Thoracic aorta (tissue), 2 donors: Measurements from ENCODE around the gene UTY. TPM values are rescaled to one million over a fixed set of nuclear protein-coding genes. Genes with fewer than 3 reads are reported as not detected.

ENCODE experiments used
- ATAC-seq: fragments of 150-250 bp; one replicate; pipeline ENCODE4 v1.8.0; 2017; ENCODE audit warnings: low read depth; ENCODE audit not compliant: insufficient number of reproducible peaks, low FRiP score
- DNase-seq: peaks from one replicate; pipeline ENCODE4 v3.0.0-alpha.2; 2020; ENCODE audit warnings: low spot score
- H3K27ac ChIP-seq, 2 donors: fragments of 200-600 bp; sonication (generic); 1 replicate in 1 of 2; 2 replicates in 1 of 2; pipeline ENCODE4 v1.5.1; 2016; ENCODE audit warnings: mild to moderate bottlenecking in 2 of 2, moderate library complexity in 2 of 2
- H3K27me3 ChIP-seq: fragments of 200-600 bp; sonication (generic); replicated peaks from 2 replicates; pipeline ENCODE4 v1.6.0; 2016; ENCODE audit warnings: mild to moderate bottlenecking; ENCODE audit not compliant: insufficient read depth
- H3K36me3 ChIP-seq: fragments of 200-600 bp; sonication (generic); one replicate; pipeline ENCODE4 v1.5.1; 2016
- H3K4me1 ChIP-seq, 2 donors: fragments of 200-600 bp; sonication (generic); 1 replicate in 1 of 2; 2 replicates in 1 of 2; pipeline versions ENCODE4 v1.5.1 to v1.6.0; 2016; ENCODE audit warnings: low read depth in 2 of 2, mild to moderate bottlenecking in 1 of 2; ENCODE audit not compliant: control insufficient read depth in 1 of 2
- H3K4me3 ChIP-seq: fragments of 200-600 bp; sonication (generic); 2 replicates; pipeline ENCODE4 v1.5.1; 2016; ENCODE audit warnings: mild to moderate bottlenecking
- H3K9me3 ChIP-seq: fragments of 200-600 bp; sonication (generic); 2 replicates; pipeline ENCODE4 v1.5.1; 2016
- CTCF ChIP-seq: fragments of 200-600 bp; sonication (generic); IDR thresholded peaks from one replicate; pipeline ENCODE4 v1.5.1; 2019; ENCODE audit warnings: antibody characterized with exemption
- total RNA-seq, 2 donors: library from RNA; depleted of rRNA; stranded (reverse); fragments of >200 nt; gene quantifications; one replicate each; pipeline versions ENCODE4 v1.1.0 to v1.2.3, GENCODE V29; 2016

UTY gene
- total RNA-seq, 2 donors from 2014 or later: 20.3 to 58.1 TPM

GRCh38 chrY:13415556-13415955, 64.3 kb downstream of the UTY start:
- Histone ChIP-seq H3K27me3 (no peaks in the 10 kb centered on the region), H3K4me3 (no peak overlapping the region), H3K4me1 (peaks cover 4 to 22% of the 10 kb centered on the region in 2 donors), H3K9me3 (no peaks in the 10 kb centered on the region), H3K36me3 (no peaks in the 10 kb centered on the region), H3K27ac (no peak overlapping the region)
- no peak for ATAC-seq
- DNase-seq: no peak
- no peak for TF ChIP-seq CTCF

DNA sequence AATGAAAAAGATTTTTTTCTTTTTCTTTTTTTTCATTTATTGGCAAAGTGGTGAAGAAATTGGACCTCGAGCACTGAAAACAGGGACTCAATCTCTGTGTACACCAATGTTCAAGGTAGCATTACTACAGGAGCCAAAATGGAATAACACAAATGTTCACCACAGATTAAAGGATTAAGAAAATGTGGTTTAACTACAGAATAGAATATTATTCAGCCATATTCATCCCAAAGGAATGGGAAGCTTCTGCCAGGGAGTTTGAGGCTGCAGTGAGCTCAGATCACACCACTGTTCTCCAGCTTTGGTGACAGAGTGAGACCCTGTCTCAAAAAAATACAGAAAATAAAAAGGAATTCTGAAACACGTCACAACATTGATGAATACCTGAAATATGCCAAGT, 81.0 kb downstream of the UTY start:
- H3K27me3 ChIP-seq: no peaks in the 10 kb centered on the region
- no peaks in the 10 kb centered on the region for H3K4me1 ChIP-seq
- DNase-seq: no peak
- no peak overlapping the region for H3K27ac ChIP-seq
- no peaks in the 10 kb centered on the region for H3K9me3 ChIP-seq
- TF ChIP-seq CTCF: no peak
- no peak overlapping the region for H3K4me3 ChIP-seq
- no peak for ATAC-seq
- no peaks in the 10 kb centered on the region for H3K36me3 ChIP-seq

GRCh38 chrY:13381110-13381683, 98.6 kb downstream of the UTY start:
- H3K9me3 ChIP-seq: no peaks in the 10 kb centered on the region
- H3K27me3 ChIP-seq: no peaks in the 10 kb centered on the region
- TF ChIP-seq CTCF: no peak
- no peak overlapping the region for H3K4me3 ChIP-seq
- H3K4me1 ChIP-seq: no peaks in the 10 kb centered on the region
- ATAC-seq (no peak), DNase-seq (no peak)
- no peak overlapping the region for H3K27ac ChIP-seq
- H3K36me3 ChIP-seq: no peaks in the 10 kb centered on the region

DNA sequence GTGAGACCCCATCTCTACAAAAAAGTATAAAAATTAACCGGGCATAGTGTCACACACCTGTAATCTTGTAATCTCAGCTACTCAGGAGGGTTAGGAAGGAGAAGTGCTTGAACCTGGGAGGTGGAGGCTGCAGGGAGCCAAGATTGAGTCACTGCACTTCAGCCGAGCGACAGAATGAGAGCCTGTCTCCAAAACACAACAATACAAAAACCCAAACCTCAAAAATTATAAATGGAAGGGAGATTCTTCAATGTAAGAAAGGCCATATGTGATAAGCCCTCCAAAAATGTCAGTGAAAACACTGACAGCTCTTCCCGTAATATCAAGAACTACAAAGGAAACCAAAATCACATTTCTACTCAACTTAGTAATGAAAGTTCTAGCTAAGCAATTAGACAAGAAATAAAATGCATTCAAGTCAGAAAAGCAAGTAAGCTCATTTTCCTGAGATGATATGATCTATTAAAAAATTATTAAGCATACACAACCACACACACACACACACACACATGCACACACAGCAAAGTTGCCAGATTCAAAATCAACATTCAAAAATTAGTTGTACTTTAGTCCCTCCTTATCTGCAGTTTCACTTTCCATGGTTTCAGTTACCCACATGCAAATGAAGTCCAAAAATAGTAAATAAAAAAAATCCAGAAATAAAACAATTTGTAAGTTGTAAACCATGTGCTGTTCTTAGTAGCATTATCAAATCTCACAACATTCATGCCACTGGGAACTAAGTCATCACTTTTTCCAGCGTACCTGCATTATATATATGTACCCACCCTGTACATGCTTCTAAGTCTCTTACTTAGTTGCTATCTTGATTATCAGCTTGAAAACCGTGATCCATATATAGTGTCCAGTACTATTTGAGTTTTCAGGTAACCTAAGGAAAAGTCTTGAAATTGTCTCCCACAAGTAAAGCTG, 108.7 kb downstream of the UTY start:
- H3K4me1 ChIP-seq: no peaks in the 10 kb centered on the region
- no peak overlapping the region for H3K27ac ChIP-seq
- H3K4me3 ChIP-seq: no peak overlapping the region
- ATAC-seq: no peak
- no peaks in the 10 kb centered on the region for H3K9me3 ChIP-seq
- H3K27me3 ChIP-seq: no peaks in the 10 kb centered on the region
- no peak for TF ChIP-seq CTCF
- no peak for DNase-seq
- no peaks in the 10 kb centered on the region for H3K36me3 ChIP-seq

DNA sequence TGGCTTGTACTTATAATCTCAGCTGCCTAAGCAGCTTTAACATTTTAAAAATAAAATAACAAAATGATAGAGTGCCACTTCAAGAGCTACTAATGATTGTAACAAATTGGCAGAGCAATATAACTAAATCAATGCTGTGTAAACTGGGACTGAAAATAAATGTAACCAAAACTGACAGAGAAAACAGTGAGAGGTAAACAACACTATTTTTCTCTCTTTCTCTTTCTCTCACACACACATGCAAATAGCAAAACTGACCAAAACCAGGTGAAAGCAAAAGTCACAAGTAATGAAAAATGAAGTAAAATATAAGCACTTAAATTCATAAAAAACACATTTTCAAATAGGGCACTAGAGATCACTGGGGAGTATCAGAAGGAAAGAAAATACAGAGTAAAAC, 109.6 kb downstream of the UTY start:
- H3K4me3 ChIP-seq: no peak overlapping the region
- H3K4me1 ChIP-seq: no peaks in the 10 kb centered on the region
- H3K27me3 ChIP-seq: no peaks in the 10 kb centered on the region
- H3K36me3 ChIP-seq: no peaks in the 10 kb centered on the region
- H3K9me3 ChIP-seq: no peaks in the 10 kb centered on the region
- H3K27ac ChIP-seq: no peak overlapping the region
- TF ChIP-seq CTCF: no peak
- ATAC-seq (no peak), DNase-seq (no peak)
